GM19328 (cell line): ENCODE data around the gene IL1RAPL1.

ENCODE experiments used
- ATAC-seq: cut with Tn5 transposase; IDR thresholded peaks from one replicate; pipeline ENCODE4 v1.9.1; 2021; ENCODE audit warnings: mild to moderate bottlenecking, moderate library complexity; ENCODE audit not compliant: unreplicated experiment

IL1RAPL1 gene

GRCh38 chrX:29488919-29489318 lies 901.7 kb downstream of the IL1RAPL1 start:
- ATAC-seq, result peak; percentile 66

- no peak for ATAC-seq
Measured at GRCh38 chrX:29490606-29491005, 903.4 kb downstream of the IL1RAPL1 start.

- ATAC-seq, result no peak
Measured at GRCh38 chrX:29491659-29492058, 904.4 kb downstream of the IL1RAPL1 start.

- no peak for ATAC-seq
Measured at GRCh38 chrX:29496636-29497180, 909.5 kb downstream of the IL1RAPL1 start.

GRCh38 chrX:29506729-29507128 lies 919.5 kb downstream of the IL1RAPL1 start:
- no peak for ATAC-seq

GRCh38 chrX:29518100-29518499 lies 930.9 kb downstream of the IL1RAPL1 start:
- ATAC-seq, result no peak

GRCh38 chrX:29528281-29528680 lies 941.0 kb downstream of the IL1RAPL1 start:
- peak; percentile 60 for ATAC-seq

GRCh38 chrX:29530501-29530900 lies 943.3 kb downstream of the IL1RAPL1 start:
- ATAC-seq, result no peak

- peak; percentile 94 for ATAC-seq
Measured at GRCh38 chrX:29531336-29531735, 944.1 kb downstream of the IL1RAPL1 start.

- no peak for ATAC-seq
Measured at GRCh38 chrX:29535212-29536162, 948.2 kb downstream of the IL1RAPL1 start.

GRCh38 chrX:29541038-29541437 lies 953.8 kb downstream of the IL1RAPL1 start:
- no peak for ATAC-seq

GRCh38 chrX:29542152-29542551 lies 954.9 kb downstream of the IL1RAPL1 start:
- no peak for ATAC-seq

GRCh38 chrX:29545878-29546277 lies 958.6 kb downstream of the IL1RAPL1 start:
- ATAC-seq, result no peak

GRCh38 chrX:29547877-29548276 lies 960.6 kb downstream of the IL1RAPL1 start:
- no peak for ATAC-seq

GRCh38 chrX:29553542-29553941 lies 966.3 kb downstream of the IL1RAPL1 start:
- ATAC-seq, result no peak

GRCh38 chrX:29555465-29556091 lies 968.3 kb downstream of the IL1RAPL1 start:
- ATAC-seq, result peak; percentile 97

GRCh38 chrX:29560065-29560464 lies 972.8 kb downstream of the IL1RAPL1 start:
- no peak for ATAC-seq

GRCh38 chrX:29561417-29561816 lies 974.2 kb downstream of the IL1RAPL1 start:
- ATAC-seq, result no peak

- ATAC-seq, result no peak
Measured at GRCh38 chrX:29580560-29580959, 993.3 kb downstream of the IL1RAPL1 start.

- no peak for ATAC-seq
Measured at GRCh38 chrX:29581223-29581622, 994.0 kb downstream of the IL1RAPL1 start.

GRCh38 chrX:29587107-29587506 lies 999.9 kb downstream of the IL1RAPL1 start:
- ATAC-seq, result no peak

GRCh38 chrX:29590921-29591320 lies 1003.7 kb downstream of the IL1RAPL1 start:
- ATAC-seq, result no peak
